Spleen (tissue), 7 donors: ENCODE measurements around the gene SPDYE11.
"Not testable (repeated sequence)": the region's sequence is repeated elsewhere in the genome, so short reads cannot be mapped to it uniquely, and the experiment has no call there.

Experiments used
- POLR2A ChIP-seq, 3 donors: fragments of 450-650 bp; IDR thresholded peaks; one replicate each; pipeline ENCODE4 v1.5.1; 2017; ENCODE audit warnings: antibody characterized with exemption in 3 of 3, mild to moderate bottlenecking in 1 of 3
- POLR2AphosphoS5 ChIP-seq, 3 donors: sonication (generic); formaldehyde crosslinking; IDR thresholded peaks; one replicate each; pipeline ENCODE4 v1.5.1; 2017; ENCODE audit warnings: antibody characterized with exemption in 3 of 3
- TF ChIP-seq, protein P1 (sequence below), 11 experiments: fragments of 200-600 bp in 7 of 11; fragments of 450-650 bp in 4 of 11; sonication (generic) in 4 of 11; IDR thresholded peaks in 8 of 11; conservative IDR thresholded peaks in 3 of 11; 1 replicate in 7 of 11; 2 replicates in 4 of 11; pipeline versions ENCODE4 v1.4.0 to v1.8.0; 2016 to 2021; ENCODE audit warnings: antibody characterized with exemption in 11 of 11, inconsistent platforms in 4 of 11, mild to moderate bottlenecking in 1 of 11
- donor health status: DM: no; HTN: no; CAD: no; lungs with moderate emphysema.
- donor health status: DM: no; HTN: no; CAD: no.
- donor health status: DM: no; HTN: no; CAD: no.

DNA sequence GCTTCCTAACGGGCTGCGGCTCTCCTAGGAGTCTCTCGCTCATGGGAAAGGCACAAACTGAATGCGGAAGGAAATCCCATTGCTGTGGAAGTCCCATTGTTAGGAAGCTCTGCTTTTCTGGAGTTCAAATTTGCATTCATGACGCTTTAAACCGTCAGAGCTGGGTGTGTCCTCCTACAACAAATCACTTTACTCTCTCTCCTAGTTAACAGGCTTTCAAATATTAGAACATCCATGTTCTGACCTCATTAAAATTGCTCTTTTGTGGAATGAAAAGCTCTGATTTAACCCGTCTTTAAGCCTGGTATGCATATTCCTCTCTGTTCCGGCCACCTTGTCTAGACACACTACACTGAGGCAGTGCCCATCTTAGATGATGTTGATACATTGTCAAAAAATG, 28.0 kb downstream of the SPDYE11 start, which contains the start of gene SPDYE8:
- TF ChIP-seq, protein P1, sequence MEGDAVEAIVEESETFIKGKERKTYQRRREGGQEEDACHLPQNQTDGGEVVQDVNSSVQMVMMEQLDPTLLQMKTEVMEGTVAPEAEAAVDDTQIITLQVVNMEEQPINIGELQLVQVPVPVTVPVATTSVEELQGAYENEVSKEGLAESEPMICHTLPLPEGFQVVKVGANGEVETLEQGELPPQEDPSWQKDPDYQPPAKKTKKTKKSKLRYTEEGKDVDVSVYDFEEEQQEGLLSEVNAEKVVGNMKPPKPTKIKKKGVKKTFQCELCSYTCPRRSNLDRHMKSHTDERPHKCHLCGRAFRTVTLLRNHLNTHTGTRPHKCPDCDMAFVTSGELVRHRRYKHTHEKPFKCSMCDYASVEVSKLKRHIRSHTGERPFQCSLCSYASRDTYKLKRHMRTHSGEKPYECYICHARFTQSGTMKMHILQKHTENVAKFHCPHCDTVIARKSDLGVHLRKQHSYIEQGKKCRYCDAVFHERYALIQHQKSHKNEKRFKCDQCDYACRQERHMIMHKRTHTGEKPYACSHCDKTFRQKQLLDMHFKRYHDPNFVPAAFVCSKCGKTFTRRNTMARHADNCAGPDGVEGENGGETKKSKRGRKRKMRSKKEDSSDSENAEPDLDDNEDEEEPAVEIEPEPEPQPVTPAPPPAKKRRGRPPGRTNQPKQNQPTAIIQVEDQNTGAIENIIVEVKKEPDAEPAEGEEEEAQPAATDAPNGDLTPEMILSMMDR (IDR thresholded peaks at IDR 0.05 in 8 of 11, conservative IDR thresholded peaks at IDR 0.05 in 3 of 11), result not testable (repeated sequence)
- TF ChIP-seq POLR2A, POLR2AphosphoS5 (IDR thresholded peaks at IDR 0.05): not testable (repeated sequence)
